ACC112 (cell line): ENCODE data around the gene FUT7.
A peak's percentile ranks its signal among the peaks of the same experiment; 100 is the strongest.

Experiments
- H2AFZ ChIP-seq: fragments of 200-600 bp; sonication (generic); one replicate; pipeline ENCODE4 v1.6.0; 2017; ENCODE audit warnings: antibody characterized with exemption, low read length; ENCODE audit not compliant: unreplicated experiment
- H3K27ac ChIP-seq: fragments of 200-600 bp; sonication (generic); 2 replicates; pipeline ENCODE4 v1.5.1; 2014; ENCODE audit warnings: low read depth, mild to moderate bottlenecking, antibody characterized with exemption, low read length, moderate library complexity
- H3K27me3 ChIP-seq: fragments of 200-600 bp; sonication (generic); 2 replicates; pipeline ENCODE4 v1.6.1; 2014; ENCODE audit warnings: mild to moderate bottlenecking, antibody characterized with exemption, low read length, moderate library complexity, mixed read lengths; ENCODE audit not compliant: insufficient read depth
- H3K36me3 ChIP-seq: fragments of 200-600 bp; sonication (generic); 2 replicates; pipeline ENCODE4 v1.6.1; 2016; ENCODE audit warnings: mild to moderate bottlenecking, antibody characterized with exemption, low read length, moderate library complexity, mixed read lengths; ENCODE audit not compliant: insufficient read depth
- H3K4me1 ChIP-seq: fragments of 200-600 bp; sonication (generic); one replicate; pipeline ENCODE4 v1.6.1; 2016; ENCODE audit warnings: low read length, mixed read lengths; ENCODE audit not compliant: insufficient read depth, unreplicated experiment, control insufficient read depth
- H3K4me3 ChIP-seq: fragments of 200-600 bp; sonication (generic); 2 replicates; pipeline ENCODE4 v1.5.1; 2014; ENCODE audit warnings: mild to moderate bottlenecking, low read depth, low read length
- H3K79me2 ChIP-seq: fragments of 200-600 bp; sonication (generic); one replicate; pipeline ENCODE4 v1.6.0; 2016; ENCODE audit warnings: low read length; ENCODE audit not compliant: control insufficient read depth, unreplicated experiment, insufficient read depth

FUT7 gene

GRCh38 chr9:137031904-137032640 is at the start of gene FUT7:
TSS of gene FUT7 (minus strand) at chr9:137032088. CDS start at chr9:137031991, 97 bp downstream.
- H3K27ac ChIP-seq = no peak within 1 kb of the TSS
- no peaks in the 10 kb centered on the region for H3K36me3 ChIP-seq
- H3K4me1 ChIP-seq = peaks cover 10% of the 10 kb centered on the region
- no peaks in the 10 kb centered on the region for H3K27me3 ChIP-seq
- H3K79me2 ChIP-seq = no peaks in the 10 kb centered on the region
- no peak within 1 kb of the TSS for H3K4me3 ChIP-seq
- H2AFZ ChIP-seq = no peak within 1 kb of the TSS

GRCh38 chr9:137080260-137081122 is 48.6 kb upstream of the FUT7 start:
- Histone ChIP-seq H3K4me3 (no peak overlapping the region), H2AFZ (no peak overlapping the region), H3K4me1 (peaks cover 36% of the 10 kb centered on the region), H3K79me2 (peaks cover 18% of the 10 kb centered on the region), H3K27ac (no peak overlapping the region), H3K27me3 (no peaks in the 10 kb centered on the region), H3K36me3 (peaks cover 10% of the 10 kb centered on the region; the same call in 1 of the 2 replicates)

GRCh38 chr9:137079401-137079787 is 47.5 kb upstream of the FUT7 start:
- Histone ChIP-seq H3K4me1 (peaks cover 26% of the 10 kb centered on the region), H3K79me2 (peaks cover 18% of the 10 kb centered on the region), H3K4me3 (0 out of 2 replicates have a peak overlapping the region, but pooled peaks have one; percentile 24), H2AFZ (no peak overlapping the region), H3K27ac (no peak overlapping the region), H3K27me3 (no peaks in the 10 kb centered on the region), H3K36me3 (peaks cover 10% of the 10 kb centered on the region; the same call in 1 of the 2 replicates)

GRCh38 chr9:137078701-137079400 is 47.0 kb upstream of the FUT7 start:
- Histone ChIP-seq H3K27ac (no peak overlapping the region), H3K27me3 (no peaks in the 10 kb centered on the region), H3K36me3 (peaks cover 10% of the 10 kb centered on the region; the same call in 1 of the 2 replicates), H3K4me3 (peak overlapping the region; percentile 93), H3K4me1 (peaks cover 21% of the 10 kb centered on the region), H2AFZ (no peak overlapping the region), H3K79me2 (peaks cover 18% of the 10 kb centered on the region)

- Histone ChIP-seq H2AFZ (peak overlapping the region; percentile 85), H3K36me3 (peaks cover 10% of the 10 kb centered on the region; the same call in 1 of the 2 replicates), H3K4me3 (peak overlapping the region; percentile 93), H3K4me1 (peaks cover 14% of the 10 kb centered on the region), H3K79me2 (peaks cover 18% of the 10 kb centered on the region), H3K27me3 (no peaks in the 10 kb centered on the region), H3K27ac (no peak overlapping the region)
These were observed 46.1 kb upstream of the FUT7 start for GRCh38 chr9:137077758-137078693.

GRCh38 chr9:137077010-137077747 is 45.3 kb upstream of the FUT7 start, which contains the start of gene UAP1L1:
TSS of gene UAP1L1 (plus strand) at chr9:137077517. CDS start at chr9:137077533, 16 bp downstream.
- Histone ChIP-seq H3K4me3 (peak within 1 kb of the TSS; percentile 93), H3K27me3 (no peaks in the 10 kb centered on the region), H3K4me1 (peaks cover 5% of the 10 kb centered on the region), H2AFZ (peak within 1 kb of the TSS; percentile 85), H3K79me2 (peaks cover 18% of the 10 kb centered on the region), H3K27ac (no peak within 1 kb of the TSS), H3K36me3 (peaks cover 10% of the 10 kb centered on the region; the same call in 1 of the 2 replicates)

GRCh38 chr9:137076636-137077009 is 44.7 kb upstream of the FUT7 start:
- no peak overlapping the region for H3K27ac ChIP-seq
- H3K4me1 ChIP-seq = peaks cover 4% of the 10 kb centered on the region
- H3K4me3 ChIP-seq = peak overlapping the region; percentile 70
- peak overlapping the region; percentile 85 for H2AFZ ChIP-seq
- H3K79me2 ChIP-seq = peaks cover 18% of the 10 kb centered on the region
- peaks cover 6% of the 10 kb centered on the region; the same call in 1 of the 2 replicates for H3K36me3 ChIP-seq
- no peaks in the 10 kb centered on the region for H3K27me3 ChIP-seq

- H3K4me1 ChIP-seq = peaks cover 4% of the 10 kb centered on the region
- no peak overlapping the region for H2AFZ ChIP-seq
- no peak overlapping the region for H3K27ac ChIP-seq
- H3K36me3 ChIP-seq = peaks cover 5% of the 10 kb centered on the region; the same call in 1 of the 2 replicates
- no peak overlapping the region for H3K4me3 ChIP-seq
- H3K27me3 ChIP-seq = no peaks in the 10 kb centered on the region
- H3K79me2 ChIP-seq = peaks cover 18% of the 10 kb centered on the region
These were observed 43.4 kb upstream of the FUT7 start for GRCh38 chr9:137075275-137075775.

- H3K27ac ChIP-seq = no peak overlapping the region
- H2AFZ ChIP-seq = no peak overlapping the region
- peaks cover 18% of the 10 kb centered on the region for H3K79me2 ChIP-seq
- H3K36me3 ChIP-seq = peaks cover 5% of the 10 kb centered on the region; the same call in 1 of the 2 replicates
- H3K4me3 ChIP-seq = no peak overlapping the region
- peaks cover 4% of the 10 kb centered on the region for H3K4me1 ChIP-seq
- H3K27me3 ChIP-seq = no peaks in the 10 kb centered on the region
These were observed 42.9 kb upstream of the FUT7 start for GRCh38 chr9:137074657-137075274.
